ENCODE measurements around the gene KCNE4.

The KCNE4 gene, protein sequence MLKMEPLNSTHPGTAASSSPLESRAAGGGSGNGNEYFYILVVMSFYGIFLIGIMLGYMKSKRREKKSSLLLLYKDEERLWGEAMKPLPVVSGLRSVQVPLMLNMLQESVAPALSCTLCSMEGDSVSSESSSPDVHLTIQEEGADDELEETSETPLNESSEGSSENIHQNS

DNA sequence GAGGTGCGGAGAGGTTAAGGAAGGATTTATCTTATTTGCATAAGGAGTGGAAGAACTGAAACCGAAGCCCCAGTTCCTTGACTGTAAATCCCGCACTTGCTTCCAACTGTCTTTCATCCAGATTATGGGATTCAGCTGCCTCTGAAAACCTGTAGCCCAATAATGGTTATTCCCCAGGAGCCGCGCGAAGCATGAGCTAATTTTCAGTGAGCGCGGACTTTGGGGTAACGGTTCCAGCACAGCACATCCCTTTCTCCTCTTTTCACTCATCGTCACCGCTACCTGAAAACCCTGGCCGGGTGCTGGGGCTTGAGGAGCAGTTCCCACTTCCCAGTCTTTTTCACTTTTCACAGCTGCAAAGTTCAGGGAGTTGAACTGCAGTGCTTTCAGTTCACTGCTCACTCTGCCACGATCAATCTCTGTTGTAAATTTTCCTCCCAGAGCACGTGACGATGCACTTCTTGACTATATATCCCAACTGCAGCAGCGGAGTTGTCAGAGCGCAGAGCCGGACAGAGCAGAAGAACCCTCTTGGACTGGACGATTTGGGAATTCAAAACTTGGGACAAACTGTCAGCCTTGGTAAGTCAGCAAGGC lies at the start of gene KCNE4:
KCNE4 (plus strand) TSS at position 498 of the 597 bp plus-strand sequence. CDS start 641 bp downstream, outside the sequence.
- no peak for ATAC-seq

DNA sequence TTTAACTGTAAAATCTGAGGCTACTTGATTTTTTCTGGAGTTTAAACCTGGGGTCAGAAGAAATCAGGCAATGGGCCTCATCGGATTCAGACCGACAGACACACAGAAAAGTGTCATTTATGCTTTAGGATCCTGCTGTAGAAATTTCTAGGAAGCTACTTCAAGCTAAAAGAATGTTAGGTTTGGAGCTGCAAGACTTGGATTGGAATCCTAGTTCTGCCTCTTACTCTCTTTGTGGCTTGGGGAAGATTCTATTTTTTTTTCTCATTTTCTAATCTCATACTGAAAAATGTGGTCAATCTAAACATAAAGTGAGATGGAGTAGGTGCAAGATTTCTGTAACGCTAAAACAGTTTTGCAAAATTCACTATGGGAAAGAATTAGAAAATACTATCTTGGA lies 48.8 kb upstream of the KCNE4 start:
- no peak for ATAC-seq

DNA sequence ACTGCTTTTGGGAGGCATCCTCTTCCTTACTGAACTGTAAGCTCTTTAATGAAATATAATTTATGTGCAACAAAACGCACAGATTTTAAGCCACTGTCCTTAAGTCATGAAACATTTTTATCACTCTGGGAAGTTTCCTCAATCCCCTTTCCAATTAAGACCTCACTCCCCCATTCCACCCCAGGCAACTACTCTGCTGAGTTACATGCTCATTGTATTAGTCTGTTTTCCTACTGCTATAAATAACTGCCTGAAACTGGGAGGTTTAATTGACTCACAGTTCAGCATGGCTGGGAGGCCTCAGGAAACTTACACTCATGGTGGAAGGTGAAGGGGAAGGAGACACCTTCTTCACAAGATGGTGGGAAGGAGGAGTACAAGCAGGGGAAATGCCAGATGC lies 46.5 kb upstream of the KCNE4 start:
- no peak for ATAC-seq

DNA sequence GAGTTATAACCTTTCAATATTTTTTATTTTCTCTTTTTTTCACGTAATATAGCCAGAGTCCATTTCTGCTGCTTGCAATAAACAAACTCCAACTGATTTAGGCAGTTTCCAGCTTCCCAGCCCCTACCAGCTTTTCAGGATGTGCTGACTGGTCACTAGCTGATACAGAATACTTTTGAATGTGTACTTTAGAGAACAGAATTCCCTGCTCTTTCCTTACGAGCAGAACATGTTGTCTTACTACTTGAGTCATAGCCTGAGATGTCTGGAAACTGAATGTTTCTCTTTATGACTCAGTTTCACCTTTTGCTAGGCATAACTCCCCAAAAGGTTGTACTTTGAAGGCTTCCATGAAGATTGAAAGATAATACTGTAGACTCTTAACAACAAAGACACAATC lies 44.5 kb upstream of the KCNE4 start:
- no peak for ATAC-seq

DNA sequence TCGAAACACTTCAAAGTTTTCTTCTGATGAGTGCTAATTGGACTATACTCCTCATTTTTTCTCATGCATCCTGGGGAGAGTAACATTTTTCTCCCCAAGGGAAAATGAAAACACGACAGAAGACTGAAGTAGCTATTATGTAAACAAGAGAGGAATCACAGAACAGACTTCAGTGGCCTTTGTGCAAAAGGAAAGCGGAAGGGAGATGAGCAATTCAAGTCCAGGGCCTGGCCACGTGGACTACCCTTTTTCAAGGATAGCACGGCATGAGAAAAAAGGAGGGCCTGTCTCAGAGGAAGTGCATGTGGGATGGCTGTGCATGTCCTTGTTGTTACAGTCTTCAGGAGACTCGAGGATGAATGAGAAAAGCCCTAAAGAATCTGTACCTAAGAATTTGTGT lies 43.8 kb upstream of the KCNE4 start:
- no peak for ATAC-seq

DNA sequence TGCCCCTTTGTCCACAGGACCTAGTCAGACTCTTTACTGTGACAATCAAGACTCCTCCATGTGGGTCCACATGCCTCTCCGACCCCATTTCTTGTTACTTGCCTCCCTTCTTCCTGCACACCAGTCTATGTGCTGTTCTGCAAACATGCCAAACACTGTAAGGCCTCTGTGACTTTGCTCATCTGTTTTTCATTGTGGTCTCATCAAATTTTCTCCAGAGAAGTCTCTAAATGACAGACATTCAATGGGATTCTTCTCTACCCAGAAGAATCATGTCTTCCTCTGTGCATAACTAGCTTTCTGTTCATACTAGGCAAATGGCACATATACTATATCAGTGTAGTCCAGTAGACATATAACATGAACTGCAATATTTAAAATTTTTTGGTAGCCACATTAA lies 43.0 kb upstream of the KCNE4 start:
- ATAC-seq, result no peak

DNA sequence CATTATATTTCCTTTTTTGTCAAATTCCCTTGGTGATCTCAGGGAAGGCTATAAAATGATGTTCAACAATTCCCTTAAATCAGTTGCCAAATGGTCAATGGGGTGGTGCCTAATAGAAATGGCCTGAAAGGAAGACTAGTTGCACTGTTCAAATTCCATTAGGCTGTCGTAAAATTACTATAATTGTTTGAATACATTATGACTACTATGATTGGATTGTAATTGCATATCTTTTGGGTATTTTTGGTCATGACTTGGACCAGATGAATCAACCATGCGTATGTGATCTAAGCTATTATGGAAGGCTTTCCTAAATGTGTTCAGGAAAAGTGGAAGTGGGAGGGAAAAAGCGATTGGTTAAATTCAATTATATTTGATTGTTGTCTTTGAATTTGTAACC lies 41.3 kb upstream of the KCNE4 start:
- no peak for ATAC-seq

DNA sequence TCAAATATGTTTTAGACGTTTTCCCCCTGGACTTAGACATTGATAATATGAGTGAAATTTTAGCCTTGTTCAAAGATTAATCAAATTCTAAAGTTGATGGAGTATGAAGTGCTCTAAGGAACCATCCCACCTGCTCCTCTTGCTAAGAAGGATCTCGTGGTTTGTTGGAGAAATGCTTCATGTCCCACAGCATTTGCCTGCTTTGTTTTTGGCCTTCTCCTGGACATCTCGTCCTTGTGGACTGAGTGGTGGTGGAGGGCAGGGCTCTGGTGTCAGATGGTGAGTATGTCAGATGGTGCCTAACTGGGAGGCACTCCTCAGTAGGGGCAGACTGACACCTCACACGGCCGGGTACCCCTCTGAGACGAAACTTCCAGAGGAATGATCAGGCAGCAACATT lies 39.7 kb upstream of the KCNE4 start:
- no peak for ATAC-seq

DNA sequence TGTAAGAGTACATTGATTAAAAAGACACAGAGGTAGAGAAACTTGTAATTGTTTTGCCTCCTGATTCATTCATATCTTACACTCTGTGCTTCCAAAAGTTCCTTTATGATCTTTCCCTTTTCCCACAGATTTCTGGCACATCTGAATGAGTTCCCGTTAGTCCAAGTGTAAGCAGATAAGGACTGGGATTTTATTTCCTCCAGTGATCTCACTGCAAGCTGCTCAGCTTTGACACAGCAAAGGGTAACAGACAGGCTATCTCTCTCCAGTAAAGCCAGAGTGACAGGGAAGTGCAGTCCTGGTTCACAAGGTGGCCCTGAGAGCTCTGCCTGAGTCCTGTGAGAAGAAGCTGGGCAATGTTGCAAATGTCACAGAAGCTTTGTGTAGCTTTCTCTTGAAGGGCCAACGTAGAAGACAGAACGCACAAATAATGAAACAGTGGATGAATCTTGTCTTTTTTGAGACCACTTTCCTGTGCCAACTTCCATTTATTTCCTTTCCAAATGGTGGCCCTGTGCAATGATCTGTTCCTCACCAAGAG lies 32.5 kb upstream of the KCNE4 start:
- no peak for ATAC-seq

DNA sequence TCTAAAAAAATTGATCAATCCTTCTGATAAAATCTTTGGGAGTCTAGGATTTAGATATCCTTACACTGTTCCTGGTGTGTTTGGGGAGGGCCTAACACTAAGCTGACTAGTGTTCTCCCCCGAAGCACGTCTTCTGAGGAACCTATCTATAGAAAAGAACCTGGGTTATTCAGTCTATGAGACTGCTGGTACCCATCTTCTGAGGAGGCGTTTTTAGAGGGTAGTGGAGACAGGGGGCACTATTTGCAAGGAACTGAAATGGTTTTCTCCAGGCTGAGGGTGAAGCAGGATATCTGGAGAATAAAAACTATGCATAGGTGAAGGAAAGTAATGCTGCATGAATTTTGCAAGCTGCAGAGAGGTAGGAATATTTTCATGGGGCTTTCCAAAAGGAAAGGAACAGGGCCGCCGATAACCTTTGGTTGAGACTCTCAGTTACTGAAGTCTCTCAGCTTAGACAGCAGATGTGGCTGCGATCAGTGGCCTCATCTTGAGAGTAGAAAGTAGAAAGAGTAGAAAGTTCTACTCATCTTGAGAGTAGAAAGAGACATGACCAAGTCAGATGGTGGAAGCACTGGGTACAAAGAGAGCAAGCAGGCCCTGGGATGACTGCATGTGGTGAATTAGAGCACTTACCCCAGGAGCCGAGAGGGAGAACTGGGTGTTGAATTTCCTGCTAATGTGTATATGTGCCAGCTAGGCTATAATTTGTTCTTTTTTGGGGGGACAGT lies 31.8 kb upstream of the KCNE4 start:
- ATAC-seq, result no peak

DNA sequence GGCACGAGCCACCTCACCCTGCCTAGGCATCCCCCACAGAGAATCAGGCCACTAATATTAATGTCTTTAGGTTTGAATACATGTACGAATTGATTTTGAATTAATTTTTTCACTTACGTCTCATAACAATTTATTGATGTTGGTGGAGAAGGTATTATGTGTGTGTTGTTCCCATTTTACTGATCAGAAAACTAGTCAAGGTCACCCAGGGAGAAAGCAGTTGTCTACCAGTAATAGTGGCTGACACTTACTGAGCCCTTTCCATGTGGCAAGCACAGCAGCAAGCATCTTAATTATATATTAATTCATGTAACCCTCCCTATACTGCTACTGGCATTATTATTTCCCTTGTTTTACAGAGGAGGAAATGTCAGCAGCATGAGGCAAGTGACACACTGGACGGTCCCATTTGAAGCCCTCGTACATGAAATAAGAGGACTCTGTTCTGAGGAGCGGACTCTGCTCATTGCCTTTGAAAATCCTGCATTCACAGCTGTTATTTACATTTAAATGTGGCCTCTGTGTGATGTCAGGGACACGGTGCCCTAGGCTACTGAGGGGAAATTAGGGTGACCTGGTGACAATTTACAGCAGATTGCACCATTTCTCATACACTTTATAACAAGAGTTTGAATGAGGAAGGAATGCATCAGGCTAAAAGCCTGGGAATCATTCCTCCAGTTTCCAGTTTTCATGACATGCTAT lies 30.9 kb upstream of the KCNE4 start:
- no peak for ATAC-seq

DNA sequence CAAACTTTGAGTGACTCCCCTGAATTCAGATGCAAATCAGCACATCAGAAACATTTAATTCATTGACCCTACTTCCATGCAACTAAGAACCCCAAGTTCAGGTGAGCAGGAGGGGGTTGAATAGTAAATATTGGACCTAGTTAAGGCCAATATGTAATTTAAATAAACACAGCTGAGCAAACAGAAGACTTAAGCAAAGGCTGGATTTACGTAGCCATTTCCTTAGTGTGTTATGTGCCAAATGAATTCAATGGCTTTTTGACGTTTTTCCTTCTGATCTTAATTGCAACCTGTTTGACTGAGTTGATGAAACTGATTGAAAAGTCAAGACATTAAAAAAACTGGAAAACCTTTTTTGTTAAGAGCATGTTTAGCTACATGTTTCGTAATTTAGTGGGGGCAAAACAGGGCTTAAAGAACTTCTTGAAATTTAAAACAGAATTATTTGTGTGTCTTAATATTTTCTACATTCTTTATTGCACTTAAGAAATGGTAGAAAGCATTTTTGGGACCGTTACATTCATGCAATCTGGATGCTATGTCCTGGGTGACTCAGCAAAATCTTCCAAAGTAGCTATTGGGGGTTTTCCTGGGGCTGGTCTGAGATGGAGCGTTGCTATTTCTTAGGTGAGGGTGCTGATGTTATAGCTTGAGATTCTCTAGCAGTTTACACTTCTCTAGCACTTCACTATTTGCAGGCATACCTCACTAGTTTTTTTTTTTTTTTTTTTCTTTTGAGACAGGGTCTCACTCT lies 25.5 kb upstream of the KCNE4 start:
- no peak for ATAC-seq

DNA sequence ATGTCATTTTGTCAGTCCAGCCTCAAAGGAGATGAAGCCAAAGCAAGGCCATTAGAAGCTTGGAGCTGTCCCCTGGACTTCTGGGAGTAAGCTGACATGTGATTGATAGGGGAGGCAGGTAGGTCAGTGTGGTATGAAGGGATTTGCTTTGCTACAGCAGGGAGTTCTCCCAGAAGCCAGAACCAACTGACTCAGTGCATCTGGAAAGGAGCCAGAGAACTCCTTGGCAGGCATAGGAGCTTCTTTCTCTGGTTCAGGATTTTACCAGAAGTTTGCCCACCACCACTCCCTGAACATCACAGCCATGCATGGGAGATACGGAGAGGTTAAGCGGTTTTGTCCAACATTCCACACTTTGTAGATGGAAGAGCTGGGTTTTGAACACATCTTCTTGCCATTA lies 24.5 kb upstream of the KCNE4 start:
- ATAC-seq, result no peak

DNA sequence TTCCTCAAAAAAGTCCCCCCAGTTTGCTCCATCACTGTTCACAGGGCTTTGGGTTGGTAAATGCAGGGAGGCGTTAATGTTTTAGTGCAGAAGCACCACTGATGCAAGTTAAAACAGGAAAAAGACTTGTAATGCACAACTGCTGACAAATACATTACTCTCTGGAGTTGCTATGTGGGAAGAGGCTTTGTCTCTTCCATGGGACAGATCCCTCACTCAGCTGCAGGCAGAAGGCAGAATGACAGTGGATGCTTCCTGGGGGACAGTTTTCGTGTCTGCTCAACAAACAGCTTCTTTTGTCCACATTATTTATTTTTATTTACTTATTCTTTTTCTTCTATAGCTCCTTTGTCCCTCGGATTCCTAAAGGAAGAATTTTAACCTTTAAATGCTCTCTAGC lies 22.7 kb upstream of the KCNE4 start:
- no peak for ATAC-seq

DNA sequence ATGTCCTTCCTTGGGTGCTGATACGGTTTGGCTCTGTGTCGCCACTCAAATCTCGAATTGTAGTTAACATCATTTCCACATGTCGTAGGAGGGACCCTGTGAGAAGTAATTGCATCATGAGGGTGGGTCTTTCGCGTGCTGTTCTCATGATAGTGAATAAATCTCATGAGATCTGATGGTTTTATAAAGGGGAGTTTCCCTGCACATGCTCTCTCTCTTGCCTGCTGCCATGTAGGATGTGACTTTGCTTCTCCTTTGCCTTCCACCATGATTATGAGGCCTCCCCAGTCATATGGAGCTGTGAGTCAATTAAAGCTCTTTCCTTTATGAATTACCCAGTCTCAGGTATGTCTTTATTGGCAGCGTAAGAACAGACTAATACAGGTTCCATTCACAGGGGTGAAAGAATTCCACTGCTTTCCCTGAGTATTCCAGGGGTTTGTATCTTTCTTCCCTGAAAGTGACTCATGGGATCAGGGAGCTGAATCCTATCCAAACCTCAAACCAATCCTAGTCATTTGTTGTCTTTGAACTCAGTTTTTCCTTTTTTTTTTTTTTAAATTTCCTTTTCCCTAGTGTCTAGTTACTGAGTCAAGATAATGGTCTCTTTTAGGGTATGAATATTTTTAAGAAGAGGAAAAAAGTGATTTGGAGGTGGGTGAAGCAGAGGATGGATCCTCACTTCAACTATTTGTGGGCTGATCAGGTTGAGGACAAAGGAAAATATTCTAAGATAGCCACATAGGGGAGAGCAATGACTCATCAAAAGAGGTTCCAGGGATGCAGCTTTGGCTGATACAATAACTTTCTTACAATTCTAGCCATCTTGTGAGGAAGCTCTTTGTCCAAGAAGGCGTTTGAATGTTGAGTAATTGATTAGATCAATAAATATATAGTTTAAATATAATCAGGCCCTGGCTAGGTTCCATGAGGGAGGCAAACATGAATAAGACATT lies 19.5 kb upstream of the KCNE4 start:
- ATAC-seq, result no peak

DNA sequence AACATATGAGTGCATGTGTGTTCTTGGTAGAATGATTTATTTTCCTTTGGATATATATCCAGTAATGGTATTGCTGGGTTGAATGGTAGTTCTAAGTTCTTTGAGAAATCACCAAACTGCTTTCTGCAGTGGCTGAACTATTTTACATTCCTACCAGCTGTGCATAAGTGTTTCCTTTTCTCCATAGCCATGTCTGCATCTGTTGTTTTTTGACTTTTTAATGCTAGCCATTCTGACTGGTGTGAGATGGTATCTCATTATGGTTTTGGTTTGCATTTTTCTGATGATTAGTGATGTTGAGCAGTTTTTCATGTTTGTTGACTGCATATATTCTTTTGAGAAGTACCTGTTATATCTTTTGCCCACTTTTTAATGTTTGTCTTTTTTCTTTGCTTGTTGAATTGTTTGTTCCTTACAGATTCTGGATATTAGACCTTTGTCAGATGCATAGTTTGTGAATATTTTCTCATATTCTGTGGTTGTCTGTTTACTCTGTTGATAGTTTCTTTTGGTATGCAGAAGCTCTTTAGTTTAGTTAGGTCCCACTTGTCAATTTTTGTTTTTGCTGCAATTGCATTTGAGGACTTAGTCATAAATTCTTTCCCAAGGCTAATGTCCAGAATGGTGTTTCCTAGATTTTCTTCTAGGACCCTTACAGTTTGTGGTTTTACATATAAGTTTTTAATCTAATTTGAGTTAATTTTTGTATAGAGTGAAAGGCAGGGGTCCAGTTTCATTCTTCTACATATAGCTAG lies 17.6 kb upstream of the KCNE4 start:
- no peak for ATAC-seq

DNA sequence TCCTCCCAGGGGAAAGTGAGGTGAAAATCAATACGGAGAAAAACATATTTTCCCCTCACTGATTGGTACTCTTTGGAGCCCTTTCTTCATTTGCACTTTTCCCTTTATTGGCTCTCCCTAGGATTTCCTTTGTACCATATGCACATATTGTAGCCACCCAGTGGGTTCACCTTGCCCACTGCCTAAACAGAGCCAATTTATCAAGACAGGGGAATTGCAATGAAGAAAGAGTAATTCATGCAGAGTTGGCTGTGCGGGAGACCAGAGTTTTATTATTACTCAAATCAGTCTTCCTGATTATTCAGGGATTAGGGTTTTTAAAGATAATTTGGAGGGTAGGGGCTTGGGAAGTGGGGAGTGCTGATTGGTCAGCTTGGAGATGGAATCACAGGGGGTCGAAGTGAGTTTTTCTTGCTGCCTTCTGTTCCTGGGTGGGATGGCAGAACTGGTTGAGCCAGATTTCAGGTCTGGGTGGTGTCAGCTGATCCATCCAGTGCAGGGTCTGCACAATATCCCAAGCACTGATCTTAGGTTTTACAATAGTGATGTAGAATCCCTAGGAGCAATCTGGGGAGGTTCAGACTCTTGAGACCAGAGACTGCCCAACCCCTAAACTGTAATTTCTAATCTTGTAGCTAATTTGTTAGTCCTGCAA lies 15.1 kb upstream of the KCNE4 start:
- ATAC-seq, result no peak

DNA sequence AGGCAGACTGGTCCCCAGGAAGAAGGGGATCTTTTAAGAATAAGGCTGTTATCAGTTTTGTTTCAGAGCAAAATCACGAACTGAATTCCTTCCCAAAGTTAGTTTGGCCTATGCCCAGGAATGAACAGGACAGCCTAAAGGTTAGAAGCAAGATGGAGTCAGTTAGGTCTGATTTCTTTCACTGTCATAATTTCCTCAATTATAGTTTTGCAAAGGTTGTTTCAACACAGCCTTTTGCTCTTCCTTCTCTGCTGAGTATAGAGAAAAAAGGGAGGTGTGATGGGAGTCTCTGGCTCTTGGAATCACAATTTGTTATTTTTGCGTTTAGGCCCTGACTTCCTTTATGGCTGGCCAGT lies 14.6 kb upstream of the KCNE4 start:
- ATAC-seq, result no peak

DNA sequence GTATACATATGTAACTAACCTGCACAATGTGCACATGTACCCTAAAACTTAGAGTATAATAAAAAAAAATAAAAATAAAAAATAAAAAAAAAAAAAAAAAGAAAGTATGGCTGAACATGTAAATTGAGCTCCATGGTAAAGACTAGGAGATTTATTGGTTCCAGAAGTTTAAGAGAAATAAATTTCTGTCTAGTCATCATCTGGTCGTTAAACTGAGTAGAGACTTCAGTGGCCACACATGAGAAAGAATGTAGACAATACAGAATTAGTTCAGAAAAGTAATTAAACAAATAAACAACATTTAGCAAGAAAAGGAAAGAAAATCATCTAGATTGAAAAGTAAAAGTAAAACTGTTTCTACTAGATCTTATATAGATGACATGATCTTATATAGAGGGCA lies 12.4 kb upstream of the KCNE4 start:
- ATAC-seq, result no peak

DNA sequence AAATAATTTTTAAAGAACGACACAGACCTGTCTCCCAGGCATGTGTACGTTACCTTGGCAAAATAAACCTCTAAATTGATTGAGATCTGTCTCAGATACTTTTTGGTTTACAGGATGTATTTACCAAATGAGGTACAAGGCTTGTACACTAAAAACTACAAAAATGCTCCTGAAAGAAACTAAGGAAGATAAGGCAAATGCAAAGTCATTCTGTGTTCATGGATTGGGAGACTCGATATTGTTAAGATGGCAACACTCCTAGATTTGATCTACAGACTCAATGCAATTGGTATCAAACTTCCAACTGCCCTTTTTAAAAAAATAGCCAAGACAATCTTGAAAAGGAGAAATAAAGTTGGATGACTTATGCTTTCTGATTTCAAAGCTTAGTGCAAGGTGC lies 11.5 kb upstream of the KCNE4 start:
- no peak for ATAC-seq

All from activated CD4-positive, CD25-positive, alpha-beta regulatory T cell treated with anti-CD3 and anti-CD28 coated beads, Interleukin-2, amount 50 U/mL, for 24 hours (primary cell).